DND-41 (cell line): ENCODE data around the gene LHX2.

ENCODE experiments used
- EZH2 ChIP-seq: IDR thresholded peaks from 3 replicates; pipeline ENCODE4 v1.6.1; 2012; ENCODE audit warnings: borderline replicate concordance, low read depth, mild to moderate bottlenecking, moderate library complexity, low read length, inconsistent platforms; ENCODE audit not compliant: severe bottlenecking
- TF ChIP-seq, protein P1 (sequence below): IDR thresholded peaks from 2 replicates; pipeline ENCODE4 v1.5.1; 2012; ENCODE audit warnings: borderline replicate concordance, low read length, moderate library complexity, mild to moderate bottlenecking; ENCODE audit not compliant: poor library complexity, severe bottlenecking; ENCODE audit errors: extremely low read depth

DNA sequence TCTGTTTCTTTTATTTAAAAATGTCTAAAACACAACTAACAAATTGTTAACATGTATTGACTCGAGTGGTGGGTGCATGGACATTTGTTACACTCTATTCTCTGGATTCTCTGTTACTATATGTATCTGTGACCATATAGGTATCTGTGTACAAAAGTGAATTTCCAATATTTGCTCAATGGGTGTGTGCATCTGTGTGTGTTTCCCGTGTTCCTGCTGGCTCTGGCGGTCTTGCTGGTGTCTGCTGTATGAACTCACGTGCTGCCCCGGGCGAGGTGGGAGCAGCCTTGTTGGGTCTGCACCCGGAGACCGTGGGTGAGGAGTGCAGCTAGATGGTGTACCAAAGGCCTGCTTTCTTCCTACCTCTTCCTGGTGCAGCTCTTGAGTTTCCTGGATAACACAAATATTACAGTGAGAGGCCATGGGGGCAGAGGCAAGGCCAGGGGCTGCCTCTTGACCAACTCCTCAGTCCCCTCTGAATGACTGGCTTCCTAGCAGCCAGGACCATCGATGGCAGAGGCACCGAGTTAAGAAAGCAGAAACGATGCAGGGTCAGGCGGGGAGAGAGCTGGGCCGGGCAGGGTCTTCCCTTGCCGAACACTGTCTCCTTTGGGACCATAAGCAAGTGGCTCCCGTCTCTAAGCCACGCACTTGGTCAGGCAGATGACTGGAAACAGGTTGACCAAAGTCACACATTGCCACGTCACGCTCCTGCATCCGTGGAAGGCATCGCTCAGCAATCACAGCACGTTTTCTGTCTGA lies 49.5 kb downstream of the LHX2 start:
- TF ChIP-seq, protein P1, sequence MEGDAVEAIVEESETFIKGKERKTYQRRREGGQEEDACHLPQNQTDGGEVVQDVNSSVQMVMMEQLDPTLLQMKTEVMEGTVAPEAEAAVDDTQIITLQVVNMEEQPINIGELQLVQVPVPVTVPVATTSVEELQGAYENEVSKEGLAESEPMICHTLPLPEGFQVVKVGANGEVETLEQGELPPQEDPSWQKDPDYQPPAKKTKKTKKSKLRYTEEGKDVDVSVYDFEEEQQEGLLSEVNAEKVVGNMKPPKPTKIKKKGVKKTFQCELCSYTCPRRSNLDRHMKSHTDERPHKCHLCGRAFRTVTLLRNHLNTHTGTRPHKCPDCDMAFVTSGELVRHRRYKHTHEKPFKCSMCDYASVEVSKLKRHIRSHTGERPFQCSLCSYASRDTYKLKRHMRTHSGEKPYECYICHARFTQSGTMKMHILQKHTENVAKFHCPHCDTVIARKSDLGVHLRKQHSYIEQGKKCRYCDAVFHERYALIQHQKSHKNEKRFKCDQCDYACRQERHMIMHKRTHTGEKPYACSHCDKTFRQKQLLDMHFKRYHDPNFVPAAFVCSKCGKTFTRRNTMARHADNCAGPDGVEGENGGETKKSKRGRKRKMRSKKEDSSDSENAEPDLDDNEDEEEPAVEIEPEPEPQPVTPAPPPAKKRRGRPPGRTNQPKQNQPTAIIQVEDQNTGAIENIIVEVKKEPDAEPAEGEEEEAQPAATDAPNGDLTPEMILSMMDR, result no peak
- TF ChIP-seq EZH2, result no peak
